Fibroblast of the aortic adventitia (primary cell): ENCODE data around the gene ALDH5A1. TPM values are rescaled to one million over a fixed set of nuclear protein-coding genes. Genes with fewer than 3 reads are reported as not detected.
A peak's percentile ranks its signal among the peaks of the same experiment; 100 is the strongest.
"Not testable (repeated sequence)": the region's sequence is repeated elsewhere in the genome, so short reads cannot be mapped to it uniquely, and the experiment has no call there.

Source experiments
- DNase-seq: peaks from one replicate; pipeline ENCODE4 v3.0.0-alpha.2; 2010; ENCODE audit warnings: low read depth
- H3K4me3 ChIP-seq: 2 replicates; pipeline ENCODE4 v1.5.1; 2011; ENCODE audit warnings: low read depth, mild to moderate bottlenecking, control low read depth, low read length, moderate library complexity
- CTCF ChIP-seq: IDR thresholded peaks from 2 replicates; pipeline ENCODE4 v1.5.1; 2011; ENCODE audit warnings: mild to moderate bottlenecking, low read length, control low read depth, inconsistent platforms; ENCODE audit not compliant: insufficient read depth
- total RNA-seq: library from RNA; depleted of rRNA; stranded (reverse); fragments of >200 nt; gene quantifications from 2 replicates; pipeline ENCODE4 v1.2.3, GENCODE V29; 2012; ENCODE audit warnings: low replicate concordance

ALDH5A1 gene
- total RNA-seq, 1 donor, result 0.54 TPM

- H3K4me3 ChIP-seq, result no peak overlapping the region
- no peak for DNase-seq
- no peak for TF ChIP-seq CTCF
These were observed 10.1 kb downstream of the ALDH5A1 start for GRCh38 chr6:24504649-24505586.

- DNase-seq, result no peak
- no peak overlapping the region for H3K4me3 ChIP-seq
- TF ChIP-seq CTCF, result no peak
These were observed 12.2 kb downstream of the ALDH5A1 start for GRCh38 chr6:24506814-24507520.

GRCh38 chr6:24511976-24512375 lies 17.2 kb downstream of the ALDH5A1 start:
- DNase-seq, H3K4me3 ChIP-seq: not testable (repeated sequence)

- H3K4me3 ChIP-seq, result no peak overlapping the region
- DNase-seq, result no peak
- TF ChIP-seq CTCF, result no peak
These were observed 18.8 kb downstream of the ALDH5A1 start for GRCh38 chr6:24513602-24514001.

GRCh38 chr6:24517659-24518543 lies 23.1 kb downstream of the ALDH5A1 start:
- no peak for DNase-seq
- no peak for TF ChIP-seq CTCF
- H3K4me3 ChIP-seq, result no peak overlapping the region

- TF ChIP-seq CTCF, result peak; percentile 61
- H3K4me3 ChIP-seq, result no peak overlapping the region
- DNase-seq, result peak; percentile 10
These were observed 26.3 kb downstream of the ALDH5A1 start for GRCh38 chr6:24520929-24521546.
